Transverse colon (tissue), 4 donors: ENCODE results near the gene FNBP1. TPM values are rescaled to one million over a fixed set of nuclear protein-coding genes. Genes with fewer than 3 reads are reported as not detected.

Source experiments
- DNase-seq: peaks from one replicate; pipeline ENCODE4 v3.0.0-alpha.2; 2019
- H3K27ac ChIP-seq, 4 donors: fragments of 200-600 bp; sonication (generic); 2 replicates each; pipeline ENCODE4 v1.5.1; 2016 to 2018; ENCODE audit warnings: inconsistent platforms in 4 of 4
- H3K27me3 ChIP-seq: fragments of 200-600 bp; sonication (generic); 2 replicates; pipeline ENCODE4 v1.5.1; 2017; ENCODE audit warnings: inconsistent platforms
- H3K36me3 ChIP-seq, 4 donors: fragments of 200-600 bp; sonication (generic); 2 replicates each; pipeline ENCODE4 v1.5.1; 2017 to 2019; ENCODE audit warnings: inconsistent platforms in 4 of 4
- H3K4me1 ChIP-seq, 4 donors: fragments of 200-600 bp; sonication (generic); 2 replicates each; pipeline ENCODE4 v1.5.1; 2017 to 2020; ENCODE audit warnings: inconsistent platforms in 4 of 4
- H3K4me3 ChIP-seq, 4 donors: fragments of 200-600 bp; sonication (generic); 1 replicate in 1 of 4; 2 replicates in 3 of 4; pipeline versions ENCODE4 v1.5.1 to v1.6.1; 2017 to 2019; ENCODE audit warnings: inconsistent platforms in 4 of 4
- H3K9me3 ChIP-seq, 2 donors: fragments of 200-600 bp; sonication (generic); 2 replicates each; pipeline ENCODE4 v1.5.1; 2017 to 2019; ENCODE audit warnings: inconsistent platforms in 2 of 2
- EP300 ChIP-seq: sonication (generic); formaldehyde crosslinking; IDR thresholded peaks from one replicate; pipeline ENCODE4 v1.6.1; 2017; ENCODE audit warnings: antibody characterized with exemption, low read depth
- POLR2A ChIP-seq: fragments of 450-650 bp; IDR thresholded peaks from one replicate; pipeline ENCODE4 v1.6.1; 2016; ENCODE audit warnings: antibody characterized with exemption, mild to moderate bottlenecking, moderate library complexity
- POLR2AphosphoS5 ChIP-seq, 3 donors: sonication (generic); formaldehyde crosslinking; IDR thresholded peaks; one replicate each; pipeline ENCODE4 v1.6.1; 2016; ENCODE audit warnings: antibody characterized with exemption in 3 of 3
- WGBS, 2 donors: methylation state at CpG; one replicate each; pipeline ENCODE4 v1.1.5; 2018; ENCODE audit warnings: low coverage in 1 of 2; 5-methylcytosine and 5-hydroxymethylcytosine counted together
- in situ Hi-C, 4 donors: fragments of 200-750 bp; cut with MboI; loops; one replicate each; pipeline versions ENCODE4 v1.15.0 to v1.15.1; 2017; ENCODE audit warnings: low sequenced_read_pairs in 3 of 4, low pct_ligation_motif_present in 1 of 4, low pct_unique_long_range_greater_than_20kb in 1 of 4
- intact Hi-C: fragments of 100-400 bp; cut with DNase I; formaldehyde crosslinking; loops from one replicate; pipeline ENCODE4 v1.15.1; 2023; ENCODE audit warnings: low total_unique reads
- total RNA-seq, 4 donors: library from RNA; depleted of rRNA; stranded (reverse); fragments of >200 nt; gene quantifications; one replicate each; pipeline ENCODE4 v1.1.0, GENCODE V29; 2016
- TF ChIP-seq, protein P1 (sequence below), 5 experiments: fragments of 200-600 bp in 3 of 5; fragments of 450-650 bp in 2 of 5; sonication (generic) in 3 of 5; IDR thresholded peaks; 1 replicate in 2 of 5; 2 replicates in 3 of 5; pipeline ENCODE4 v1.5.1; 2016 to 2017; ENCODE audit warnings: antibody characterized with exemption in 5 of 5, inconsistent platforms in 3 of 5, mild to moderate bottlenecking in 2 of 5, moderate library complexity in 1 of 5

Gene FNBP1
- total RNA-seq, 4 donors from 2014 or later, result 38.5 to 114 (median 62.9) TPM

DNA sequence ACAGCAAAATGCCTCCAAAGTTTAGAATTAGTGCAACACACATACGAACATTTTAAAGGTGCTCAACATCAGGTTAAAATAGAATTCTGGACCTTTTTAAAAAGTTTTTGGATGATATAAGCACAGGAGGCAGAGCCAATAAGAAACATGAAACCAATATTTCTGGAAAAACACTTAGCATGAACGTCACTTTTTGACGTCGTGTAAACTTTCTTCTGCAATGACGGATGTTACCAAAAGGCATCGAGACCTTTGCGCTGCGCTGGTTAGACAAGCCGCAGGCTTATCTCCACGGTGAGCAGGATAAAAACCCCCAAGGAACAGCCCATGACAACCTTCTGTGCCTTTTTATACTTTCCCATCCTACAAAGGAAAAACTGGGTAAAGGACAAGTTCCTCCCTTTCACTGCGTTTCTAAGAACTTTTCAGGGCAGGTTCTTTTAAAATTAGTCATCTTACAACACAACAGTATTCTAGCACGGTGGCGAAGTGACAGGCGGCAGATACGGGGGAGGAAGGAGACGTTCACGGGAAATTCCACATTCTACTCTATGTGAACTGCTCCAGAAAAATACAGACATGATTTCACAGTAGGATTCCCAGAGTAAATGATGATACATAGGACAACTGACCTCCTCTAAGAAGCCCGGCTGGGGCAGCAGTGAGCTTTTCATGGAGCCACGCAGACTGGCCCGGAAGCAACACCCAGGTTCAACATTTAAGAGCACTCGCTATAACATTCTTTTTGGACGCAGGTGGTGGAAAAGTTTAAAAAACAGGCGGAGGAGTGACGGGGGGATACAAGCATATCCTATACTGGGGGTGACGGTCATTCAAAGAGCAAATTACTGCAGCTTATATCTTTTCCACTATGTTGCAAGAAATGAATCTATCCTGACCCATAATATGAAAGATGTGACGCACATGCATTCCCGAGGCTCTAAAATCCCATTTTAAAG is 155.4 kb downstream of the FNBP1 start:
- WGBS, 2 donors, result 52 to 75% methylated on average over 15 to 27 of the region's 27 CpGs
- DNase-seq, result peak; percentile 45
- peaks cover 23 to 78% (median 51%) of the 10 kb centered on the region in 4 donors for H3K4me1 ChIP-seq
- H3K9me3 ChIP-seq, result no peaks in the 10 kb centered on the region
- intact Hi-C loops, result loop anchor here (10.0 kb wide), 1 partner anchor 347 kb away; no protein-coding TSS in a partner anchor
- H3K27ac ChIP-seq, result peak overlapping the region; percentile 85 to 90 (median 87)
- in situ Hi-C loops, result loop anchor here in 3 of 4 donors (25.0 kb wide), 2 partner anchors 150 to 350 kb away; partner anchors contain the start of gene FNBP1 (in 2 of the 3)
- H3K4me3 ChIP-seq, result no peak overlapping the region
- TF ChIP-seq EP300 (no peak), POLR2A (peak; percentile 31), POLR2AphosphoS5 (IDR thresholded peaks at IDR 0.05) (peak in 1 of 3 donors; percentile 39)
- TF ChIP-seq, protein P1, sequence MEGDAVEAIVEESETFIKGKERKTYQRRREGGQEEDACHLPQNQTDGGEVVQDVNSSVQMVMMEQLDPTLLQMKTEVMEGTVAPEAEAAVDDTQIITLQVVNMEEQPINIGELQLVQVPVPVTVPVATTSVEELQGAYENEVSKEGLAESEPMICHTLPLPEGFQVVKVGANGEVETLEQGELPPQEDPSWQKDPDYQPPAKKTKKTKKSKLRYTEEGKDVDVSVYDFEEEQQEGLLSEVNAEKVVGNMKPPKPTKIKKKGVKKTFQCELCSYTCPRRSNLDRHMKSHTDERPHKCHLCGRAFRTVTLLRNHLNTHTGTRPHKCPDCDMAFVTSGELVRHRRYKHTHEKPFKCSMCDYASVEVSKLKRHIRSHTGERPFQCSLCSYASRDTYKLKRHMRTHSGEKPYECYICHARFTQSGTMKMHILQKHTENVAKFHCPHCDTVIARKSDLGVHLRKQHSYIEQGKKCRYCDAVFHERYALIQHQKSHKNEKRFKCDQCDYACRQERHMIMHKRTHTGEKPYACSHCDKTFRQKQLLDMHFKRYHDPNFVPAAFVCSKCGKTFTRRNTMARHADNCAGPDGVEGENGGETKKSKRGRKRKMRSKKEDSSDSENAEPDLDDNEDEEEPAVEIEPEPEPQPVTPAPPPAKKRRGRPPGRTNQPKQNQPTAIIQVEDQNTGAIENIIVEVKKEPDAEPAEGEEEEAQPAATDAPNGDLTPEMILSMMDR (IDR thresholded peaks at IDR 0.05), result no peak
- no peaks in the 10 kb centered on the region for H3K27me3 ChIP-seq
- H3K36me3 ChIP-seq, result no peaks in the 10 kb centered on the region

DNA sequence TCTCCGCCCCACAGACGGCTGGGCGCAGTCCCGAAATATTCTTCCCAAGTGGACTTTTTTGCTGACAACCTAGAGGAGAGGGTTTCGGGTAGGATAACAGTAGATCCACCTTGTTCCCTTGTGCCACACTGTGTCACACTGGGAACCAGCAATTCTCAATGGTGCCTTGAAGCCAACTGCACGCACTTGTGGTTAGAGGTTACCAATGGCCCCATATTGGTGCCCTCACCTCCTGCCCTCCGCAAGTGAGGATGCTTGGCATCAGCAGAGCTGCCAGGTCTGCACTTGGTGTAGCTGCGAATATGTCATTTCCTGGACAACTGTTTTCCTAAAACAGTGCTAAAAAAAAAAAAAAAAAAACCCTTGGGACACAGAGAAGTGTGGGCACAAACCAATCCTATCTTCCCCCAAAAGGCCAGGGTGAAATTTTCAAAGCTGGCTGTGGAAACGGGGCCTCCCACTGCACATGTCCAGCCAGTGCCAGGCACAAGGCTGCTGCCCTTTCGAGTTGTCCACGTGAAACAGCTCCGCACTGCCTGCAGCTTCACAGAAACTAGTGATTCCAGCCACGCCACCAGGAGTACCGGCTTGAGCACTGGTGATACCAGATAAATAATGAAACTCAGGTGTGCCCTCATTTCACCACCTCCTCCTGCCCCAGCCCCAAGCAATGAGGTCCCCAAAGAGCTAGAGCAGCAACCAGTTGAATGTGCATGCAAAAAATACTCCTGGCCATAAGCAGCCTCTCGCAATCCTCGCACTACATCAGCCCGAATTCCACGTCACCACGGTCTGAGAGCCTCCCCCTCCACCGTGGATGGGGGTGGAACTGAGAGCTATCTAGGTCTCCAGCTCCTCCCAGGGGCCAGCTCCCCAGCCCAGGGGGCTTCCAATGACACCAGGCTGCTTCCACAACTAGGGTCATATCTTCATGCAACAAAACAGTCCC is 156.5 kb downstream of the FNBP1 start:
- H3K27me3 ChIP-seq, result no peaks in the 10 kb centered on the region
- peaks cover 23 to 67% (median 42%) of the 10 kb centered on the region in 4 donors for H3K4me1 ChIP-seq
- H3K36me3 ChIP-seq, result no peaks in the 10 kb centered on the region
- peak overlapping the region; percentile 85 to 90 (median 87) for H3K27ac ChIP-seq
- WGBS, 2 donors, result 55 to 68% methylated on average over 7 to 18 of the region's 20 CpGs
- intact Hi-C loops, result loop anchor here (10.0 kb wide), 1 partner anchor 348 kb away; no protein-coding TSS in a partner anchor
- TF ChIP-seq POLR2A, result no peak
- peak in 1 of 3 donors; percentile 21 for TF ChIP-seq POLR2AphosphoS5 (IDR thresholded peaks at IDR 0.05)
- TF ChIP-seq, protein P1 (IDR thresholded peaks at IDR 0.05), result no peak
- peak; percentile 52 for DNase-seq
- no peaks in the 10 kb centered on the region for H3K9me3 ChIP-seq
- H3K4me3 ChIP-seq, result peak overlapping the region in 3 of 4 donors; percentile 23 to 53 (median 25)
- in situ Hi-C loops, result loop anchor here in 3 of 4 donors (25.0 kb wide), 2 partner anchors 151 to 351 kb away; partner anchors contain the start of gene FNBP1 (in 2 of the 3)

DNA sequence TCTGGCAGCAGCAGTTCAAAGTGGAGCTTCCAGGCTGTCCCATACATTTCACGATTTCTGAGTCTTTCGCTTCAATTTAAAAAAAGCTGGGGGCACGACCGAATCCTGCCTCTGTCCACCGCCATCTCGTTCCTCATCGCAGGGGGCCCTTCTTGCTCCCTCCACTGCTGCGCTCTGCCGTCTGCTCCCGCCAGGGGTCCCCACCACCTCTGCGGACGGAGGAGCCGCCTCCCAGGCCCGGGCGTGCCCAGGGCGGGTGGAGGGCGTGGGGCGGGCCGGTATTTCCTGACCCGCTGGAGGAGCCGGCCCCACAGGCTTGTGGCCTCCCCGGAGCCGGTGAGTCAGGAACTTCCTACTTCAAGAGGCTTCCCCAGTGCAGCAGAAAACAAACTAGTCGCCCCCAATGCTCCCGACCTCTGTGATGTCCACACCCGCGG is 157.3 kb downstream of the FNBP1 start:
- intact Hi-C loops, result loop anchor here (2.0 to 10.0 kb wide), 2 partner anchors 159 to 349 kb away; no protein-coding TSS in a partner anchor
- Histone ChIP-seq H3K9me3 (no peaks in the 10 kb centered on the region), H3K36me3 (no peaks in the 10 kb centered on the region), H3K4me1 (peaks cover 23 to 65% (median 37%) of the 10 kb centered on the region in 4 donors), H3K27me3 (no peaks in the 10 kb centered on the region), H3K27ac (peak overlapping the region; percentile 85 to 90 (median 87)), H3K4me3 (peak overlapping the region in 3 of 4 donors; percentile 23 to 53 (median 25))
- WGBS, 2 donors, result 1% methylated on average over 25 of the region's 27 CpGs; no CpG with 5 or more reads in 1 of the 2 donors
- peak; percentile 97 for DNase-seq
- TF ChIP-seq POLR2AphosphoS5 (IDR thresholded peaks at IDR 0.05) (peak; percentile 69 to 81 (median 77)), EP300 (no peak), POLR2A (peak; percentile 48)
- TF ChIP-seq, protein P1 (IDR thresholded peaks at IDR 0.05), result peak; percentile 86 to 99 (median 94)
- in situ Hi-C loops, result loop anchor here in 3 of 4 donors (25.0 kb wide), 2 partner anchors 152 to 352 kb away; partner anchors contain the start of gene FNBP1 (in 2 of the 3)
